ENCODE data around the gene ATPAF2.

The ATPAF2 gene

DNA sequence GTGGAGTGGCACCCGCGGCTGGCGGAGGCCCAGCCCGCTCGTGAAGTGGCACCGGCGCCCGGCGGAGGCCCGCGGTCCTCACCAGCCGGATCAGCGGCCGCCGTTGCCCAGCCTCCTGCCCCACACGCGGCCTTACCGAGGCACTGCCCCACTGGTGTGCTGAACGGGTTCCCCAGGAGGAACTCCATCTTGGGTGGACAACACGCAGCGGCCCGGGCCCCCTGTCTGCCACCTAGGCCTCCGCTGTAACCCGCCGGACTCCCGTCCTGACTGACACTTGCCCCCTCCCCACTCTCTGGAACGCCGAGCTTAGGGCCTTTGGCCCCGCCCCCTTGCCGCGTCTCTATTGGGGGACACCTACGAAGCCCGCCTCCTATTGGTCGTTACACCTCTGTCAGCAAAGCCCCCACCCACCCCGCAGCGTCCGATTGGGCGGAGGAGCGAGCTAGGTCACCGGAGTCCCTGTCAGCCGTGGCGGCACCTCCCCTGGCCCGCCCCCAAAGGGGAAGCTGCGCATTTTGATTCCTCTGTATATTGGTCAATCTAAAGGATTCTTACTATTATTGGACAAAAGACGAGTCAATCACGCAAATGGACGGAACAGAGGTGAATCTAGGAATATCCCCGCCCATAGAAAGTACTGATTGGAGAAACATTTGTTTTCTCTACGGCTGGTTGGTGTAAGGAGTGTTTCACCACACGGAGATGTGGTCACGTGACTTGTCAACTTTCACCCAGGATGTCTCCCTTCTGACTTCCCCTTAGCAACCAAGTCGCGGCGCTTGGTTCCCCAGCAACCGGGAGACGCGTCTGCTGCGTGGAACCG is 66.6 kb downstream of the ATPAF2 start, which contains the start of the genes DRC3 and TOM1L2:
Gene DRC3, plus strand, starts transcription at position 737 of the 826 bp plus-strand sequence. CDS start 4,737 bp downstream, outside the sequence.
Gene TOM1L2, minus strand, starts transcription at position 275 of the 826 bp plus-strand sequence. Its CDS starts 87 bp downstream, at position 188.
- DNase-seq (ENCODE audit: low read depth): peak; percentile 100
- TF ChIP-seq, protein P1, sequence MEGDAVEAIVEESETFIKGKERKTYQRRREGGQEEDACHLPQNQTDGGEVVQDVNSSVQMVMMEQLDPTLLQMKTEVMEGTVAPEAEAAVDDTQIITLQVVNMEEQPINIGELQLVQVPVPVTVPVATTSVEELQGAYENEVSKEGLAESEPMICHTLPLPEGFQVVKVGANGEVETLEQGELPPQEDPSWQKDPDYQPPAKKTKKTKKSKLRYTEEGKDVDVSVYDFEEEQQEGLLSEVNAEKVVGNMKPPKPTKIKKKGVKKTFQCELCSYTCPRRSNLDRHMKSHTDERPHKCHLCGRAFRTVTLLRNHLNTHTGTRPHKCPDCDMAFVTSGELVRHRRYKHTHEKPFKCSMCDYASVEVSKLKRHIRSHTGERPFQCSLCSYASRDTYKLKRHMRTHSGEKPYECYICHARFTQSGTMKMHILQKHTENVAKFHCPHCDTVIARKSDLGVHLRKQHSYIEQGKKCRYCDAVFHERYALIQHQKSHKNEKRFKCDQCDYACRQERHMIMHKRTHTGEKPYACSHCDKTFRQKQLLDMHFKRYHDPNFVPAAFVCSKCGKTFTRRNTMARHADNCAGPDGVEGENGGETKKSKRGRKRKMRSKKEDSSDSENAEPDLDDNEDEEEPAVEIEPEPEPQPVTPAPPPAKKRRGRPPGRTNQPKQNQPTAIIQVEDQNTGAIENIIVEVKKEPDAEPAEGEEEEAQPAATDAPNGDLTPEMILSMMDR (IDR thresholded peaks at IDR 0.05; ENCODE audit: low read length, missing control alignments): no peak
- peak within 1 kb of the TSS; percentile 75 for H3K4me3 ChIP-seq (replicated peaks; ENCODE audit: low read depth, low read length)

DNA sequence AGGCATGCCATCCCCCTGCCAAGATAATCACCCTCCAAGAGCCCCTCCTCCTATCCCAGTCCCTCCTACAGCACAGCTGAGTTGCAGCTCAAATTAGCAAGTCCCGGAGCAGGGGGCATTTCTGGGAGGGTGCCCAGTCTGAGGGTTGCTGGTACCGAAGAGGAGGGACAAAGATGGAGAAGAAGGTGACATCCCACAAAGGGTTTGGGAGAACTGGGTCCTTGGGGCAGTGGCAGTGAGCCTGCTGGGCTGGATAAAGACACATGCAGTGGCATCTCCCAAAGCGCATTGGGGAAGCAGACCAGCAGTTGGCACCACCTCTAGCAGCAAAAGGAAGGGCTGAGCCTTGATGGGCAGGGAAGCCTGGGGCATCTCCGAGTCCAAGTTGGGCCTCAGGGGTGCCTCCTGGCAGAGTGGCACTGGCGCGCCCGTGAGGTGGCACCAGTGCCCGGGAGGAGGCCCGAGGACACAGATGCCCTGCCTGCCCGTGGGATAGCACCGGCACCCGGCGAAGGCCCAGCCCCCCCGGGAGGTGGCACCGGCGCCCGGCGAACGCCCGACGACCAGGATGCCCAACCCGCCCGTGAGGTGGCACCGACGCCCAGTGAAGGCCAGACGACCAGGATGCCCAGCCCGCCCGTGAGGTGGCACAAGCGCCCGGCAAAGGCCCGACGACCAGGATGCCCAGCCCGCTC is 67.4 kb downstream of the ATPAF2 start:
- H3K4me3 ChIP-seq (replicated peaks; ENCODE audit: low read depth, low read length): peak overlapping the region; percentile 74
- DNase-seq (ENCODE audit: low read depth): no peak

DNA sequence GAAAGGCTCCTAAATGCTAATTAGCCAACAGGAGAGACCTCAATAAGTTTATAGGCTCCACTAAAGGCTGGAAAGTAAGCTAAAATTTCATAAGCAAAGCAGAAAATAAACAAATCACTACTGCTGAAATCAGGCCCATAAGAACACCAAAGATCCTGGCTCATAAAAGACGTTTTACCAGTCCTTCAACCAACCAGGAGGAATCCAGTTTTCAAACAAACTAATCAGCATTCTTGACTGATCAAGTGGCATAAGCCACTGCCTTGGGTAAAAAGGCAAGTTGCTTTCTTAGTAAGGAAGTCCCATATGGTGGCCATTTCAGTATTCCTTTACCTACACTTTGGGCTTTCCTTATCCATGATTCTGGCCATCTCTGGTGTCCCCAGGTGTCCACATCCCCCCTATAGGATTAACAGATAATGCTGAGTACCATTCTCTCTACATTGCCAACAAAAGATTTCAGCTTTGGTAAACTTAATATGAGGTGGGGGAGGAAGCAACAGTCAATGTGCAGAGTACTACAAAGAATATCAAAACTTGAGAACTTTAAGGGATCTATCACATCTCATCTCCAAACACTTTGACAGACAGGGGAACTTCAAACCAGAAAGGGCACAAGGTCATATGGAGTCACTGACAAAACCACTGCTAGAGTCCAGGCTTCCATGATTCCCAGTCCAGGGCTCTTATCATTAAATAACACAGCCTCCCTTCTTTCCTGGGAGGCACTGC is 68.1 kb downstream of the ATPAF2 start:
- TF ChIP-seq, protein P1 (IDR thresholded peaks at IDR 0.05; ENCODE audit: low read length, missing control alignments): no peak
- H3K4me3 ChIP-seq (replicated peaks; ENCODE audit: low read depth, low read length): peak overlapping the region; percentile 74
- DNase-seq (ENCODE audit: low read depth): peak; percentile 25

More for the DNA sequence above, 67.4 kb downstream of the ATPAF2 start:
- TF ChIP-seq, protein P1 (IDR thresholded peaks at IDR 0.05; ENCODE audit: low read length, missing control alignments): no peak
